Lung microvascular endothelial cell (primary cell): Measurements from ENCODE around the gene AKR1B1. TPM values are rescaled to one million over a fixed set of nuclear protein-coding genes. Genes with fewer than 3 reads are reported as not detected.
"Not testable (repeated sequence)": the region's sequence is repeated elsewhere in the genome, so short reads cannot be mapped to it uniquely, and the experiment has no call there.

Experiments
- DNase-seq, 2 donors: peaks; one replicate each; pipeline versions ENCODE4 v3.0.0 to v3.0.0-alpha.2; 2010; ENCODE audit warnings: low read depth in 2 of 2
- total RNA-seq: library from RNA; depleted of rRNA; stranded (reverse); fragments of >200 nt; gene quantifications from 2 replicates; pipeline ENCODE4 v1.2.1, GENCODE V29; 2014

AKR1B1 gene
- 12.3 and 50.6 TPM in 2 replicates for total RNA-seq

DNA sequence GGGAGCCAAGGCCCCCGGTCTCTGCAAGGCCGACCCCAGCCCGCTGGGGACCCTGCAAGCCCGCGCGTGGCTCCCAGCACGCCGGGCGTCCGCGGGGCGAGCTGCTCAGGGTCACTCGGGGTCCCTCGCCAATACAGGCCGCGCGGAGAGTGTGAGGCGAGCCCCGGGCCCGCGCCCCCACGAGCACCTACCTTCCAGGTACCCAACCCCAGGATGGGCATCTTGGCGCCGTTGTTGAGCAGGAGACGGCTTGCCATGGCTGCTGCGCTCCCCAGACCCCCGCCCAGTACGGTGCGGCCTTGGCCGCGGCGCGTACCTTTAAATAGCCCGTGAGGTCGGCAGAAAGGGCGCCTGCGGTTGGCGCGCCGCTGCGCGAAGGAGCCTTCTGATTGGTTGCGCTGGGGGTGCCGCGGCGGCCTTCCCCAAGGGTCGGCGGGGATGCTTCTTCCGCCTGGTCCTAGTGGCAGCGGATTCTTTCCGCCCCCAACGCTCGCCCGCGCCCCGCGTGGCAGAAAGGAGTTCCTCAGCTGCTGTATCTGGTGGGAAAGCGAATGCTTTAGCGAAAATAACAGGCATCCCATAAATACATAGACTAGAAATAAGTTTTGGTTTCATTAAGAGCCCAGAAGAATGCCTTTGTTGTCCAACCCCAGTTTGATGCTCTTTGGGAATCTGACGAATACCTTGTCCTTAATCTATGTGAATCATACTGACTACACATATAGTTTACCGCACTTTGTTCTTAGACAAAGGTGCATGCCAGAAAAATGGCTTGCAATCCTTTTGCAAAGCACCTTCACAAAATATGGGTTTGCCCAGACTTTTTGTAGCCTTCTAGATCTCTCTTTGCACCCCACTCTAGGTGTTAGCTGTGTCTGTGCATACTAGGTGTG is at the start of gene AKR1B1:
Gene AKR1B1, minus strand, starts transcription at position 295 of the 893 bp plus-strand sequence. Its CDS starts 38 bp downstream, at position 257.
- peak; percentile 91 to 92 for DNase-seq

DNA sequence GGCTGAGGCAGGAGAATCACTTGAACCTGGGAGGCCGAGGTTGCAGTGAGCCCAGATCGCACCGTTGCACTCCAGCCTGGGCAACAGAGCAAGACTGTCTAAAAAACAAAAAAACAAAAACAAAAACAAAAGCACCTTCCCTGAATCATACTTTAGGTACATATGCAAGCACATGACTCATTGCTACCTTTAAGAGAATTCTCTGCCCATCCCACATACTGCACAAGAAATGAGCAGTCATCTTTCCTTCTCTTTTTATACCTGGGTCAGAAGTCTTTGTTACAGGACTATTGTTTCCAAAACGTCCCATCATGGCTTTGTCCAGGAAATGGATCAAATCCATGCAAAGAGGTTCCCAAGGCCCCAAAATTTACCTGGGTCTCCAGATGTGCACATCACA is 47.0 kb upstream of the AKR1B1 start:
- DNase-seq = no peak

DNA sequence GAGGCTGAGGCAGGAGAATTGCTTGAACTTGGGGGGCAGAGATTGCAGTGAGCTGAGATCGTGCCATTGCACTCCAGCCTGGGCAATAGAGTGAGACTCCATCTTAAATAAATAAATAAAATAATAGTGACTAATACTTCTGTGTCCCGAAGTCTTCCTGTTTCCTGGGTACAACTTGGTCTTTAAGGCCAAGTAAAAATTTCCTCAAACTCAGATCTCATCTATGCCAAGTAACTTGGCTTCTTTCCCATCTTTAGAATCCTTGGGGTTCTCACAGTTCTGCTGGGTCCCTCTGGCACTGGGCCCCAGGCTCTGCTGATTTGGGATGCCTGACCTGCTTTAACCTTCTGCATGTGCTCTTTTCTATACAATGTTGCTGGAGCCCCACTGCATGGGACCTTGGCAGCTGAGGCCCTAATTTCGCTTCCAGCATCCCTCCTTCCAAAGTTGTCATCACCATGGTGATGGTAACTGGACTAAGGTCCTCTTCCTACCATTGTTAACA is 45.8 kb upstream of the AKR1B1 start:
- DNase-seq = peak in 1 of 2 donors; percentile 37

DNA sequence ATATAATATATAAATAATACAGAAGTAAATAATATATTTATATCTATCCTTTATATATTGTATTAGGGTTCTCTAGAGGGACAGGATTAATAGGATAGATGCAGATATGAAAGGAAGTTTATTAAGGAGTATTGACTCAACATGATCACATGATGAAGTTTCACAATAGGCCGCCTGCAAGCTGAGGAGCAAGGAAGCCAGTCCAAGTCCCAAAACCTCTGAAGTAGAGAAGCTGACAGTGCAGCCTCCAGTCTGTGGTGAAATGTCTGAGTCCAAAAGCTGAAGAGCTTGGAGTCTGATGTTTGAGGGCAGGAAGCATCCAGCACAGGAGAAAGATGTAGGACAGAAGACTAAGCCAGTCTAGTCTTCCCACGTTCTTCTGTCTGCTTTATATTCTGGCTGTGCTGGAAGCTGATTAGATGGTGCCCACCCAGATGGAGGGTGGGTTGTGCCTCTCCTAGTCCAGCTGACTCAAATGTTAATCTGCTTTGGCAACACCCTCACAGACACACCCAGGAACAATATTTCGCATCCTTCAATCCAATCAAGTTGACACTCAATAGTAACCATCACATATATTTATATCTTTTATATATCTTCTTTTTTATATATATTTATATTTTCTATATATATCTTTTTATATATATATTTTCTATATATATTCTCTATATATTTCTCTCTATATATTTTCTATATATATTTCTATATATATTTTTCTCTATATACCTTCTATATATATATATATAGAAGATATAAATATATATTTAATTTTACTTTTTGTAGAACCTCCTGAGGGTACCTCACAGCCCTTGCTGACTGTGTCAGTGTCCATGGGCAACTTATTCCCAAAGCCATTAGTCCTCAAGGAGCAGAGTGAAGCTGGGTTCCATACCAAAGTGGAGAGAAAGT is 43.8 kb upstream of the AKR1B1 start:
- peak in 1 of 2 donors; percentile 50 for DNase-seq

DNA sequence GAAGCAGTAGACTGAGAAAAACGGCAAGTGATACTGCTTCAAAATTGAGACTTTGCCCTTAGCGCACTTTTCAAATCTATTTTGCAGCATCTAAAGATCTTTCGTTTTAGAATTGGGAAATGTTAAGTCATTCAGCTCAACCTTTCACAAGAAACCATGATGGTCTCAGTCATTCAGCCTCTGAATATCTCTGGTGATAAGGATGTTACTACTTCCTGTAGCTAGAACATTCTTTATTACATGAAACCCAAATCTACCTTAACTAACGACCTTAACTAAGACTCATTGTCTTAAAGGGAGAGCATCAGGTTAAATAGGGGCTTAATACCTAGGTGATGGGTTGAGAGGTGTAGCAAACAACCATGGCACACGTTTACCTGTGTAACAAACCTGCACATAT is 42.1 kb upstream of the AKR1B1 start:
- no peak for DNase-seq

DNA sequence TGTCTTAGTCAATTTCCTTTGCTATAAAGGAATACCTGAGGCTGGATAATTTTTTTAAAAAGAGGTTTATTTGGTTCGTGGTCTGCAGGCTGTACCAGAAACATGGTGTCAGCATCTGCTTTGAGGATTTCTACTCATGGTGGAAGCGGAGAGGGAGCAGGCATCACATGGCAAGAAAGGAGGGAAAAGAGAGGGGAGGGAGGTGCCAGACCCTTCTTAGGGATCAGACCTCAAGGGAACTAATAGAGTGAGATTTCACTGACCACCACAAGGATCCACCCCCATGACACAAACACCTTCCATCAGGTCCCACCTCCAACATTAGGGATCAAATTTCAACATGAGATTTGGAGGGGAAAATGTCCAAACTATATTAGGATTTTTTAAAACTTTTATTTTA is 41.5 kb upstream of the AKR1B1 start:
- no peak for DNase-seq

DNA sequence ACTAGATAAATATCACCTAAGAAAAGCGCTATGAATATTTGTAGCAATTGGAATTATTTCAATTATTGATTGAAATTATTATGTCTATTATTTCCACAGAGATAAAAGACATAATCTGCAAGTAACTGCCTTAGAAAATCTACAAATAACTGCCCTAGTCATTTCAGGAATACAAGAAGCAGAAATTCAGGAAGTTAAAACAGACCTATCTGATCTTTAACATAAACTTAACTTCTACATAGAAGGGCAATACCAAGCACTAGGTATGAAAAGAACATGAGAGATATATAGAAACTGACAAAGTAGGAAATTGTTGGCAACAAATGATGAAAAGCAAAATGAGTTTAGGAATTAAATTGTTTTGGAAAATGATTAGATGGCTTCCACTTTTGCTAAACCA is 36.6 kb upstream of the AKR1B1 start:
- DNase-seq = no peak

DNA sequence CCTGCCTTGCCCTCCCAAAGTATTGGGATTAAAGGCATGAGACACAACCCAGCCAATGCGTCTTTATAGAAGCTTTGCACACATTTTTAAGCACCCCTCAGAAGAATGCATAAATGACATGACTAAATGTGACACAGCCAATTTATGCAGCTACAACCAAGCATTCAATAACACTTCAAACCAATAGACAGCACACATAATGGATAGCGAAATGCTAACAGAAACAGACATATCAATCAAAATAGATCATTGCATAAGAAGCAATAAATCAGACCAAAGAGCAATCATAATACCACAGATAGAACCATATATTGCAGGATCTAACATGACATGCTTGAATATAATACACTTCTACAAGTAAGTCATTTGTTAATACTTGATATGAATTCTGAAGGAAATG is 34.2 kb upstream of the AKR1B1 start:
- DNase-seq = no peak

DNA sequence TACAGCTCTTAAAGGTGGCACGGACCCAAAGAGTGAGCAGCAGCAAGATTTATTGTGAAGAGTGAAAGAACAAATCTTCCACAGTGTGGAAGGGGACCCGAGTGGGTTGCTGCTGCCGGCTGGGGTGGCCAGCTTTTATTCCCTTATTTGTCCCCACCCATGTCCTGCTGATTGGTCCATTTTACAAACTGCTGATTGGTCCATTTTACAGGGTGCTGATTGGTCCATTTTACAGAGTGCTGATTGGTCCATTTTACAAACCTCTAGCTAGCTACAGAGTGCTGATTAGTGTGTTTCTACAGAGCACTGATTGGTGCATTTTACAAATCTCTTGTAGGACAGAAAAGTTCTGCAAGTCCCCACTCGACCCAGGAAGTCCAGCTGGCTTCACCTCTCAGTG is 28.8 kb upstream of the AKR1B1 start:
- DNase-seq = not testable (repeated sequence)

DNA sequence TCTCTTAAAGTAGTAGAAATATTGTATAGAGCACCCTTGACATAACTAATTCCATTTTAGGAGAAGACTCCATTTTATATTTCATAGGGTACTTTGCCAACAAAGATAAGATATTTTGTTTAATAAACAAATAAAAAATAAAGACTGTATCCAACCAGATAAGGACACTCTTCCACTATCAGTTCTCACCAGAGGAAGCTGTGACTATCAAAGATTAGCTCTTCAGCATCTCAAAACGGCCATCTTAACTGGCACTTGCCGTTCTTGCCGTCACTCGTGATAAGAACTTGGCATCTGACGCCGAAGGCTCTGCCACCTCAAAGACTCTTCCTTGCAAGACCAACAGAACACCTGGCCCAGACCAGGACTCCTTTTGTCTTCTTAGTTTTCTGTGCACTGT is 26.3 kb upstream of the AKR1B1 start:
- no peak for DNase-seq

DNA sequence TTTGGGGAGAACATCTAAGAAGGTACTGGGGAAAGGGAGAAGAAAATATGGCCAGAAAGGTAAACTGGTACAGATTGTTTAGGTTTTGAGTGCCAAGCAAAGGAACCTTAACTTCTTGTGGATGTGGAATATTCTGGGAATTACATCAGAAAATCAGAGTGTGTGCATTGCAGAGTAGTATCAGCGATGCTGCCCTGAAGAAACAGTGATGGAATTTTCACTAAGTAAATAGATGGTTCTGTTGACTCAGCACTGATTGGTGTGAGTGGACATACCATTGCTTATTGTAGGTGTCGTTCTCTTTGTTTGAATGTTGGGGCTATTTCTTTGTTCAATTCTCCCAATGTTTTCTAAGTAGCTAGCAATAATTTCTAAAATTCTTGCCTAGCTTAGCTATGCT is 24.4 kb upstream of the AKR1B1 start:
- no peak for DNase-seq

DNA sequence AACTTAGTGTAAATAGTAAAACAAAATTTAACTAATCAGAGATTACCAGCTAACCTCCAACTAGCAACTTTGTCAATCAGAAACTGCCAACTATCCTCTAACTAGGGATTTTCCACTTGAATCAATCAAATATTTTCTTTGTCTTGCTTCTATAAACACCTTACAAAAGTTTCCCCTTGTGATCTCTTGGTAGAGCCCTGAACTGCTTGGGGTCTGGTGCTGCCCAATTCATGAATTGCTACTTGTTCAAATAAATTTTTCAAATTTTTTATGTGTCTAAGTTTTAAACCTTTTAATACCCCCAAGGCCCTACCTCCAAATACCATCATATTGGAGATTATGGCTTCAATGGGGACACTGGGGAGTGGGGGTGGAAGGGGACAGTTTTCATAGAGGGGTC is 24.0 kb upstream of the AKR1B1 start:
- DNase-seq = no peak

DNA sequence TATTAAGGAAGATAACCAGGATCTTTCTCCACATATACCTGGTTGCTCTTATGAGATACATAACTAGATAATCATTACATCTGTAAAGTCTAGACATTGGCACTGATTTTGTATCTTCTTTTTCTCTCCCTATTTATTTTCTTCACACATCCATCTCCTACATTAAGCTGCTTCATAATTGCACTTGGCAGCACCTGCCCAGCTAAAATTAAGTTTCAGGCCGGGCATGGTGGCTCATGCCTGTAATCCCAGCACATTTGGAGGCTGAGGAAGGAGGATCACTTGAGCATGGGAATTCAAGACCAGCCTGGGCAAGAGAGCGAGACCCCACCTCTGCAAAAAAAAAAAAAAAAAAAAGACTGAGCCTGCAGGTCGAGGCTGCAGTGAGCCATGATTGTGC is 22.3 kb upstream of the AKR1B1 start:
- DNase-seq = no peak

DNA sequence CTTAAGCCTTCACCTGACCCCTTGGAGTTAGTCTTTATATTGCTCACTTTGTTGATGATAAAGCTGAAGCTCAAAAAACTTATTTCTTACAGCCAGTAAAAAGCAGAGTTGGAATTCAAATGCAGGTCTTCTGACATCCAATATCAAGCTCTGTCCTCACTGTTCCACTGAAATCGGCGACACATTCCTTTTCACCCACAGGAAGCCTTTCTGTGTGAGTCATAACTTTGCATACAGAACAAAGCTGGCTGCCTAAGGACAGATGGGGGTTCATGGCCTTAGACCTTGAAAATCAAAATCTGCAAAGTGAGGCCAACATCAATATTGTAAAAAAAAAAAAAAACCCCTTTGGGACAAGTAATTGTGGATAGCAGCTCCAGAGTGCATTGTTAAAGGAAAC is 21.8 kb upstream of the AKR1B1 start:
- DNase-seq = peak; percentile 69 to 78

DNA sequence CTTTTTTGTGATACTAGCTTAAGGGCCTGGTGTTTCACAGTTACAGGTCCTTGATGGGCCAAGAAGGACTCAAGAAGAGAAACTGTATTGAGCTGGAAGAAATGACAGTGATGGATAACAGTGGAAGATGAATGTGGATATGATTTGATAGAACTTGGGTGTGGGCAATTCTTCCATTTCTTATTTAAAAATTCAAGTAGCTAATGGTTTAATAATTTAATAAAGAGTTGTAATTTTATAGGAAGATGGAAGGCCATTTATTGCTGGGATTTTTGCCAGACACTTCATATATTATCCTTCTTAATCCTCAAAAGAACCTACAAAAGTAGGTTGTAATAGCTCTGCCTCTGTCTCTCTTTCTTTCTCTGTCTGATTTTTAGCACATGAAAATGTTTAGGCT is 21.3 kb upstream of the AKR1B1 start:
- no peak for DNase-seq

DNA sequence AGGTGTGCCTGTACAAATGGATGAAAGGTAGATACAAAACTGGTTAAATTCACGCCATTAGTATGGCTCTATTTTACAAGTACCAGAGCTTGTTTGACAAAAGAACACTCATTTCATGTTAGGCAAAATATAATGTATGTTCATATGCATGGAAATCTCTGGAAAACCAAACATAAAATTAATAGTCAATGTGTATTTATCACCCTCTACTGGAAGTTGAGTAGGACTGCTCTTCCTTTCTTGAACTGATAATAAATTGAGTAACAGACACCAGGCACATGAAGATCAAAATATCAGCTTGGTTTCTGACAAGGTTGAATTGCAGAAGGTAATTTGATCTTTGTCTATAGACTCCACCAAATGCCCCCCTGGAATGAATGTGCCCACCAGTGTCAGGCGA is 19.8 kb upstream of the AKR1B1 start:
- DNase-seq = peak; percentile 8 to 38

DNA sequence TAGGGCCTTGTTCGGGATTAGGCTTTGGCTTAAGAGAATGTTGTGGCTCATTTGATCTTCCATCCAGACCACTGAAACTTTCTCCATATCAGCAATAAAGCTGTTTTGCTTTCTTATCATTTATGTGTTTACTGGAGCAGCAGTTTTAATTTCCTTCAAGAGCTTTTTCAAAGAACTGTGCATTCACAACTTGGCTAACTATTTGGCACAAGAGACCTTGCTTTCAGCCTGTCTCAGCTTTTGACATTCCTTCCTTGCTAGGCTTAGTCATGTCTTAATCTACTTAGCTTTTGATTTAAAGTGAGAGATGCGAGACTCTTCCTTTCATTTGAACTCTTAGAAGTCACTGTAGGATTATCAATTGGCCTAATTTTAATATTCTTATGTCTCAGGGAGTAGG is 19.1 kb upstream of the AKR1B1 start:
- DNase-seq = no peak

DNA sequence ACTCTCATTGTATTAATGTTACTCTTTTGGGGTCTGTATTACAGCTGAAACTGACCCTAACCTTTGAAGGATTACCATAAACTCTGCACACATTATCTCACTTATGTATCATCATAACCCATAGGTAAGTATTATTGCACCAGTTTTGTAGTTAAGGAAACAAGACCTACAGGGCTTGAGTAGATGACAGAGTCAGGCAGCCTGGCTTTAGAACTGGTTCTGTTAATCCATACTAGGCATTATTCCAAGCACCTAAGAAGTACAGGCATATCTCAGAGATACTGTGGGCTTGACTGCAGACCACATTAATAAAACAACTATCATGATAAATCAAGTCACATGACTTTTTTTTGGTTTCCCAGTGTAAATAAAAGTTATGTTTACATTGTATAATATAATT is 17.1 kb upstream of the AKR1B1 start:
- DNase-seq = no peak

DNA sequence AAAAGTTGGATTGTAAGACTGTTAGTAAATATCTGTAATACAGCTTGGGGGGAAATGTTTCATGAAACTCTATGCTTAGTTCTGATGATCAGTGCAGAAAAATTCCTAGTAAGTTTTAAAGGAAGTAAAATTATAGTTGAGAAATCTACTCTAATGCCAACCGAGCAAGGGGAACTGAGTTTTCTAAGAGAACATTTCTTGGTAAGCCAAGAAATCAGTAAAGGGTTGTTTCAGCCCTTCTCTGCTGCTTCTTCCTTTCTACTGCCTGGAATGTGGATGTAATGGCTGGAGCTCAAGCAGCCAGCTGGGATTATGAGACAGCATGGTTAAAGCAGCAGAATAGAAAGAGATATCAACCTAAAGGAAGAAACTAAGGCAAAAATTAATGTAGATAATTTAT is 15.9 kb upstream of the AKR1B1 start:
- no peak for DNase-seq

DNA sequence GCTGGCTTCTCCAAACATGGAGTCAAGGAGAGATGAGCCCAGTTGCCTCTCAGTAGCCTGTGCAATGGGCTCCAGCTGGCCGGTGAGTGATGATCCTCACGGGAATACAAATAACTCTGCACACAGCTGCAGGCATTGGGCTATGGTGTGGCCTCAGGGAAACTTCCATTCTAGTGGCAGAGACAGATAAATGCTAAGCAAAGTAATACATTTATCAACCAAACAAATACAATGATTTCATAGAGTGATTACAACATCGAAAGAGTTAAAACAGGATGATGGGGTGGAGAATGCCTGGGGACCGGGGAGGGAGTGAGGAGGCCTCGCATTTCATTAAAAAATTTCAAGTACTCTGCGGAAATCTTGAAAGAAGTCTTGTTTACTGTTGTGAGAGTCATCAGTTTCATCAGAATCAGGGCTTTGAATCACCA is 15.0 kb upstream of the AKR1B1 start:
- DNase-seq = no peak

DNA sequence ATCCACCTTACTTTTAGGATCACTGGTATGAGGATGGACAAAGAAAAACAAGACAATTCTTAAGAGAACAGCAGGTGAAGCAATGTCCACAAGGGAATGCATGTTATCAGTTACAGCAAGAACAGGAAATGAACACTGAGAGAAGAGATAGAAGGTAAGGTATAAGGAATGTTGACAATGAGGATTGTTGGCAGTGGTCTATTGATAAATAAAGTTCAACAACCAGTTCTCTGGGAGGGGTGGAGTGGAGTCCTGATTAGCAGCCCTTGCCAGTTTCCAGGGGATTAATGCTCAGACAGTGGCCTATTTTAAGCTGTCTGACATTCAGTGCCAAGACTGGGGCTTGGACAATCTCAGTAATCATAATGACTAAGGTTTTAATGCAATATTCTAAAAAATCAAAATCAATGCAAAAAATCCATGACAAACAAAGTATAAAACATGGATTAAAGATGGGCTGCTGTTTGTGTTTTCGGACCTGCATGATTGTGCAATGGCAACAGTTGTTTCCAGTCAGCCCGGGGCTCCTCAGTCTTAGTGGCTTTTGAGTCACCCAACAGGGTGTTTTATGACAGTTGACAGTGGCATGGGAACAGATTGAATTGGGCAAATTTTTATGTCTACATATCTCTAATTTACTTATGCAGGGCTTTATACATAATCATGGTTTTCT is 13.8 kb upstream of the AKR1B1 start:
- DNase-seq = no peak

DNA sequence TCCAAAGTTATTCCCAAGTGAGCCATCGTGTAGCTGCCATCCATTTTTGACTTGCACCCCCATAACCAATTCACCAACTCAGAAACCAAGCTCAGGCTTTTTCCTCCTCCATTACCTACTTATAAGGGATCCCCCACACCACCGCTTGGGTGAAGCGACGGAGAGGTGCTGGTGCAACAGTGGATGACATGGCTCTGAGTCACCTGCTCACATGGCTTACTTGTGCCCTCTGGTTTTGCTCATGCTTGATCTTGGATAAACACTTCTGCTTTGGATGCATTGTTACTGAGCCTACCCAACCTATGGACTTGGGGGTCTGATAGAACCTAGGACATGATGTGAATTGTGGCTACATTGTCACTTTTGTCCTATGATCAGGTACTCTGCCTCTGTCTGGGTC is 12.0 kb upstream of the AKR1B1 start:
- DNase-seq = peak in 1 of 2 donors; percentile 64
